Loucy (cell line): ENCODE data around the gene AAK1.
"Not testable (repeated sequence)": the region's sequence is repeated elsewhere in the genome, so short reads cannot be mapped to it uniquely, and the experiment has no call there.

Source experiments
- EZH2phosphoT487 ChIP-seq: fragments of 200-600 bp; IDR thresholded peaks from 2 replicates; pipeline ENCODE4 v1.6.1; 2018; ENCODE audit warnings: antibody characterized with exemption, mild to moderate bottlenecking, moderate library complexity, borderline replicate concordance
- TF ChIP-seq, protein P1 (sequence below): fragments of 200-600 bp; sonication (generic); conservative IDR thresholded peaks from 2 replicates; pipeline ENCODE4 v1.5.1; 2014; ENCODE audit warnings: mild to moderate bottlenecking, antibody characterized with exemption, low read length

DNA sequence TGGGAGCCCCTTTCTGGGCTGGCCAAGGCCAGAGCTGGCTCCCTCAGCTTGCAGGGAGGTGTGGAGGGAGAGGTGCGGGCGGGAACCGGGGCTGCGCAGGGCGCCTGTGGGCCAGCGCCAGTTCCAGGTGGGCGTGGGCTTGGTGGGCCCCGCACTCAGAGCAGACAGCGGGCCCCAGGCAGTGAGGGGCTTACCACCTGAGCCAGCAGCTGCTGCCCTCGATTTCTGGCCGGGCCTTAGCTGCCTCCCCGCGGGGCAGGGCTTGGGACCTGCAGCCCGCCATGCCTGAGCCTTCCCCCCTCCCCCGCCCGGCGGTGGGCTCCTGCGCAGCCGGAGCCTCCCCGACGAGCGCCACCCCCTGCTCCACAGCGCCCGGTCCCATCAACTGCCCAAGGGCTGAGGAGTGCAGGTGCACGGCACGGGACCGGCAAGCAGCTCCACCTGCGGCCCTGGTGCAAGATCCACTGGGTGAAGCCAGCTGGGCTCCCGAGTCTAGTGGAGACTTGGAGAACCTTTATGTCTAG is 21.5 kb downstream of the AAK1 start:
- TF ChIP-seq, protein P1, sequence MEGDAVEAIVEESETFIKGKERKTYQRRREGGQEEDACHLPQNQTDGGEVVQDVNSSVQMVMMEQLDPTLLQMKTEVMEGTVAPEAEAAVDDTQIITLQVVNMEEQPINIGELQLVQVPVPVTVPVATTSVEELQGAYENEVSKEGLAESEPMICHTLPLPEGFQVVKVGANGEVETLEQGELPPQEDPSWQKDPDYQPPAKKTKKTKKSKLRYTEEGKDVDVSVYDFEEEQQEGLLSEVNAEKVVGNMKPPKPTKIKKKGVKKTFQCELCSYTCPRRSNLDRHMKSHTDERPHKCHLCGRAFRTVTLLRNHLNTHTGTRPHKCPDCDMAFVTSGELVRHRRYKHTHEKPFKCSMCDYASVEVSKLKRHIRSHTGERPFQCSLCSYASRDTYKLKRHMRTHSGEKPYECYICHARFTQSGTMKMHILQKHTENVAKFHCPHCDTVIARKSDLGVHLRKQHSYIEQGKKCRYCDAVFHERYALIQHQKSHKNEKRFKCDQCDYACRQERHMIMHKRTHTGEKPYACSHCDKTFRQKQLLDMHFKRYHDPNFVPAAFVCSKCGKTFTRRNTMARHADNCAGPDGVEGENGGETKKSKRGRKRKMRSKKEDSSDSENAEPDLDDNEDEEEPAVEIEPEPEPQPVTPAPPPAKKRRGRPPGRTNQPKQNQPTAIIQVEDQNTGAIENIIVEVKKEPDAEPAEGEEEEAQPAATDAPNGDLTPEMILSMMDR, result not testable (repeated sequence)
- TF ChIP-seq EZH2phosphoT487, result not testable (repeated sequence)
